Esophagus muscularis mucosa (tissue), 4 donors: ENCODE results near the gene ZNF836.

ENCODE experiments used
- CTCF ChIP-seq, 3 experiments: fragments of 200-600 bp in 2 of 3; fragments of 450-650 bp in 1 of 3; sonication (generic) in 2 of 3; IDR thresholded peaks; one replicate each; pipeline ENCODE4 v1.5.1; 2017 to 2019; ENCODE audit warnings: antibody characterized with exemption in 3 of 3, mild to moderate bottlenecking in 2 of 3, moderate library complexity in 1 of 3
- EP300 ChIP-seq: sonication (generic); formaldehyde crosslinking; IDR thresholded peaks from one replicate; pipeline ENCODE4 v1.6.1; 2017; ENCODE audit warnings: antibody characterized with exemption
- POLR2A ChIP-seq: fragments of 450-650 bp; IDR thresholded peaks from one replicate; pipeline ENCODE4 v1.6.1; 2017; ENCODE audit warnings: antibody characterized with exemption, moderate library complexity, mild to moderate bottlenecking, low read depth
- POLR2AphosphoS5 ChIP-seq, 2 donors: sonication (generic); formaldehyde crosslinking; IDR thresholded peaks; one replicate each; pipeline ENCODE4 v1.6.1; 2017; ENCODE audit warnings: antibody characterized with exemption in 2 of 2

GRCh38 chr19:52219611-52220010, 48.2 kb upstream of the ZNF836 start:
- no peak for TF ChIP-seq CTCF (IDR thresholded peaks at IDR 0.05)
- TF ChIP-seq EP300: no peak
- no peak for TF ChIP-seq POLR2A
- TF ChIP-seq POLR2AphosphoS5 (IDR thresholded peaks at IDR 0.05): no peak
